ENCODE data around the gene TEX30. TPM values are rescaled to one million over a fixed set of nuclear protein-coding genes. Genes with fewer than 3 reads are reported as not detected.
"Not testable (repeated sequence)": the region's sequence is repeated elsewhere in the genome, so short reads cannot be mapped to it uniquely, and the experiment has no call there.

Gene TEX30
- total RNA-seq, 4 donors from 2014 or later = 6.4 to 10.6 (median 7.7) TPM

GRCh38 chr13:102793611-102794355 is 20.2 kb upstream of the TEX30 start:
- peaks cover 0 to 15% (median 7%) of the 10 kb centered on the region in 3 donors for H3K4me1 ChIP-seq
- TF ChIP-seq POLR2AphosphoS5 (IDR thresholded peaks at IDR 0.05) (no peak), EP300 (IDR thresholded peaks at IDR 0.05) (no peak), CTCF (IDR thresholded peaks at IDR 0.05) (no peak), POLR2A (IDR thresholded peaks at IDR 0.05) (no peak)
- no peaks in the 10 kb centered on the region for H3K9me3 ChIP-seq
- no peak overlapping the region for H3K27ac ChIP-seq
- H3K27me3 ChIP-seq = no peaks in the 10 kb centered on the region
- H3K4me3 ChIP-seq = no peak overlapping the region
- no peak for ATAC-seq
- 81 to 100% methylated on average over 3 to 9 of the region's 9 CpGs for WGBS, 2 donors (ENCODE audit: low coverage in 1 of 2)
- peaks cover 0 to 39% of the 10 kb centered on the region in 2 donors for H3K36me3 ChIP-seq

- Histone ChIP-seq H3K4me3 (no peak overlapping the region), H3K27me3 (no peaks in the 10 kb centered on the region), H3K9me3 (no peaks in the 10 kb centered on the region), H3K4me1 (peaks cover 0 to 3% (median 0%) of the 10 kb centered on the region in 3 donors), H3K27ac (no peak overlapping the region), H3K36me3 (peaks cover 0 to 53% of the 10 kb centered on the region in 2 donors)
- 83% methylated on average over 1 of the region's 1 CpG for WGBS, 2 donors (ENCODE audit: low coverage in 1 of 2)
- no peak for TF ChIP-seq EP300 (IDR thresholded peaks at IDR 0.05)
- TF ChIP-seq CTCF (IDR thresholded peaks at IDR 0.05) = no peak
- TF ChIP-seq POLR2A (IDR thresholded peaks at IDR 0.05) = no peak
- TF ChIP-seq POLR2AphosphoS5 (IDR thresholded peaks at IDR 0.05) = no peak
- ATAC-seq = no peak
Observed at GRCh38 chr13:102792396-102792795, 18.8 kb upstream of the TEX30 start.

GRCh38 chr13:102788683-102789082 is 15.1 kb upstream of the TEX30 start:
- 92 to 100% methylated on average over 5 to 7 of the region's 8 CpGs for WGBS, 2 donors (ENCODE audit: low coverage in 1 of 2)
- no peak overlapping the region for H3K4me3 ChIP-seq
- ATAC-seq = no peak
- no peak overlapping the region for H3K27ac ChIP-seq
- no peaks in the 10 kb centered on the region for H3K4me1 ChIP-seq
- no peaks in the 10 kb centered on the region for H3K9me3 ChIP-seq
- no peaks in the 10 kb centered on the region for H3K27me3 ChIP-seq
- TF ChIP-seq POLR2AphosphoS5 (IDR thresholded peaks at IDR 0.05) (no peak), POLR2A (IDR thresholded peaks at IDR 0.05) (no peak), EP300 (IDR thresholded peaks at IDR 0.05) (no peak)
- H3K36me3 ChIP-seq = peaks cover 0 to 90% of the 10 kb centered on the region in 2 donors

- Histone ChIP-seq H3K36me3 (peaks cover 0 to 76% of the 10 kb centered on the region in 2 donors), H3K9me3 (no peaks in the 10 kb centered on the region), H3K27me3 (no peaks in the 10 kb centered on the region), H3K4me3 (no peak overlapping the region), H3K4me1 (no peaks in the 10 kb centered on the region), H3K27ac (no peak overlapping the region)
- WGBS, 2 donors (ENCODE audit: low coverage in 1 of 2) = 85% methylated on average over 3 of the region's 3 CpGs; no CpG with 5 or more reads in 1 of the 2 donors
- no peak for ATAC-seq
- TF ChIP-seq EP300 (IDR thresholded peaks at IDR 0.05) (no peak), POLR2A (IDR thresholded peaks at IDR 0.05) (no peak), CTCF (IDR thresholded peaks at IDR 0.05) (no peak), POLR2AphosphoS5 (IDR thresholded peaks at IDR 0.05) (no peak)
Observed at GRCh38 chr13:102784483-102784882, 10.9 kb upstream of the TEX30 start.

- WGBS, 2 donors (ENCODE audit: low coverage in 1 of 2) = no CpG with 5 or more reads among the region's 1 CpG
- TF ChIP-seq CTCF (IDR thresholded peaks at IDR 0.05) (no peak), POLR2AphosphoS5 (IDR thresholded peaks at IDR 0.05) (no peak), EP300 (IDR thresholded peaks at IDR 0.05) (no peak), POLR2A (IDR thresholded peaks at IDR 0.05) (no peak)
- ATAC-seq = no peak
Observed at GRCh38 chr13:102781591-102781990, 8.0 kb upstream of the TEX30 start.

GRCh38 chr13:102780656-102781055 is 7.1 kb upstream of the TEX30 start:
- not testable (repeated sequence) for H3K9me3 ChIP-seq, H3K27me3 ChIP-seq, ATAC-seq, H3K27ac ChIP-seq, H3K4me1 ChIP-seq, H3K4me3 ChIP-seq
- peaks cover 0 to 38% of the 10 kb centered on the region in 2 donors for H3K36me3 ChIP-seq
- 89 to 100% methylated on average over 1 to 2 of the region's 4 CpGs for WGBS, 2 donors (ENCODE audit: low coverage in 1 of 2)

More at GRCh38 chr13:102781591-102781990, 8.0 kb upstream of the TEX30 start:
- H3K27ac ChIP-seq = no peak overlapping the region
- H3K9me3 ChIP-seq = no peaks in the 10 kb centered on the region
- H3K4me3 ChIP-seq = no peak overlapping the region
- H3K36me3 ChIP-seq = peaks cover 0 to 48% of the 10 kb centered on the region in 2 donors
- no peaks in the 10 kb centered on the region for H3K27me3 ChIP-seq
- H3K4me1 ChIP-seq = no peaks in the 10 kb centered on the region

Measured in gastroesophageal sphincter (tissue), 4 donors.